Measurements from ENCODE around the gene ASB9.

- TF ChIP-seq CTCF (IDR thresholded peaks at IDR 0.05 in 8 of 11, conservative IDR thresholded peaks at IDR 0.05 in 3 of 11): no peak
- no peak for TF ChIP-seq POLR2AphosphoS5 (IDR thresholded peaks at IDR 0.05)
- no peak for TF ChIP-seq POLR2A (IDR thresholded peaks at IDR 0.05)
These were observed 32.0 kb upstream of the ASB9 start for GRCh38 chrX:15301924-15302323.
